Measurements from ENCODE around the gene OPCML. TPM values are rescaled to one million over a fixed set of nuclear protein-coding genes. Genes with fewer than 3 reads are reported as not detected.

Gene OPCML
- total and polyA plus RNA-seq, 2 of the 13 experiments (the other 11 are each of a cell fraction or from before 2014, with no cell fraction given): not detected

GRCh38 chr11:133029107-133029506 is 503.2 kb downstream of the OPCML start:
- Histone ChIP-seq H4K20me1 (ENCODE audit: insufficient read depth, low read length) (no peaks in the 10 kb centered on the region), H3K4me2 (ENCODE audit: low read depth, low read length) (no peak overlapping the region), H3K4me1 (ENCODE audit: insufficient read depth, low read length) (no peaks in the 10 kb centered on the region), H2AFZ (ENCODE audit: low read length) (no peak overlapping the region), H3K27ac (ENCODE audit: extremely low read length, insufficient read depth, low read length) (no peak overlapping the region), H3K9me3 (ENCODE audit: low read length) (peaks cover 4% of the 10 kb centered on the region; the same call in 1 of the 2 replicates), H3K79me2 (ENCODE audit: insufficient read depth, low read length) (no peaks in the 10 kb centered on the region), H3K4me3 (replicated peaks in 1 of 3; ENCODE audit: insufficient read depth in 1 of 3, low read depth in 2 of 3, low read length in 3 of 3) (no peak overlapping the region), H3K27me3 (ENCODE audit: control insufficient read depth in 1 of 2, insufficient read depth in 2 of 2, low read length in 2 of 2) (no peaks in the 10 kb centered on the region; a peak in 1 of 5 replicates), H3K9ac (ENCODE audit: insufficient read depth, low read depth, low read length) (no peak overlapping the region), H3K36me3 (replicated peaks in 1 of 2; ENCODE audit: control insufficient read depth in 1 of 2, insufficient read depth in 2 of 2, low read length in 2 of 2) (no peaks in the 10 kb centered on the region)
- no peak for FAIRE-seq
- DNase-seq (ENCODE audit: low spot score): no peak
- in situ Hi-C loops (cut with HindIII; ENCODE audit: extremely low pct_ligation_motif_present, low pct_unique_long_range_greater_than_20kb): no loop called here
- ATAC-seq: no peak
- WGBS (ENCODE audit: low lambda C conversion rate): 1% methylated on average over 5 of the region's 5 CpGs
- no TSS peak for BruUV-seq (replicated peaks)
- ChIA-PET CTCF (ENCODE audit: low intra/inter-chr PET ratio, low total read pairs) (no interaction called here), POLR2A (no interaction called here)
- intact Hi-C loops (cut with micrococcal nuclease; ENCODE audit: unreplicated experiment): no loop called here
- TF ChIP-seq ZNF337 (CRISPR knock-in tag; IDR thresholded peaks at IDR 0.05; ENCODE audit: borderline replicate concordance, low read depth) (no peak), ZNF333 (CRISPR knock-in tag; IDR thresholded peaks at IDR 0.05; ENCODE audit: borderline replicate concordance) (no peak), BRF2 (CRISPR knock-in tag; IDR thresholded peaks at IDR 0.05) (no peak), CCDC6 (CRISPR knock-in tag; IDR thresholded peaks at IDR 0.05) (no peak), ZNF747 (CRISPR knock-in tag; IDR thresholded peaks at IDR 0.05; ENCODE audit: borderline replicate concordance) (no peak), ZMAT5 (CRISPR knock-in tag; IDR thresholded peaks at IDR 0.05; ENCODE audit: borderline replicate concordance, low read depth) (no peak), CREBL2 (CRISPR knock-in tag; IDR thresholded peaks at IDR 0.05; ENCODE audit: borderline replicate concordance) (no peak), ZBTB43 (CRISPR knock-in tag; conservative IDR thresholded peaks at IDR 0.05) (no peak), GMEB1 (CRISPR knock-in tag; IDR thresholded peaks at IDR 0.05; ENCODE audit: borderline replicate concordance) (no peak), NR2F1 (CRISPR knock-in tag; IDR thresholded peaks at IDR 0.05) (no peak), POGK (CRISPR knock-in tag; conservative IDR thresholded peaks at IDR 0.05) (no peak), RXRB (CRISPR knock-in tag; IDR thresholded peaks at IDR 0.05; ENCODE audit: borderline replicate concordance) (no peak), WIZ (CRISPR knock-in tag; IDR thresholded peaks at IDR 0.05) (no peak), ZNF207 (IDR thresholded peaks at IDR 0.05; ENCODE audit: borderline replicate concordance) (no peak)

All from HepG2 (cell line).